Loucy (cell line): Measurements from ENCODE around the gene TENM3.

ENCODE experiments used
- H2AFZ ChIP-seq: fragments of 200-600 bp; sonication (generic); 2 replicates; pipeline ENCODE4 v1.6.0; 2016; ENCODE audit warnings: antibody characterized with exemption, mild to moderate bottlenecking, low read length, moderate library complexity
- H3F3A ChIP-seq: fragments of 200-600 bp; 2 replicates; pipeline ENCODE4 v1.6.0; 2016; ENCODE audit warnings: antibody characterized with exemption, low read depth, mild to moderate bottlenecking
- H3K27me3 ChIP-seq: fragments of 200-600 bp; sonication (generic); 2 replicates; pipeline ENCODE4 v1.6.1; 2014; ENCODE audit warnings: low read length, mild to moderate bottlenecking; ENCODE audit not compliant: insufficient read depth, poor library complexity, severe bottlenecking
- H3K36me3 ChIP-seq: fragments of 200-600 bp; sonication (generic); 2 replicates; pipeline ENCODE4 v1.6.1; 2016; ENCODE audit warnings: low read length; ENCODE audit not compliant: insufficient read depth
- H3K4me1 ChIP-seq: fragments of 200-600 bp; sonication (generic); 2 replicates; pipeline ENCODE4 v1.5.1; 2014; ENCODE audit warnings: low read length, mild to moderate bottlenecking; ENCODE audit not compliant: insufficient read depth, poor library complexity, severe bottlenecking
- H3K4me2 ChIP-seq: fragments of 200-600 bp; sonication (generic); 2 replicates; pipeline ENCODE4 v1.6.0; 2014; ENCODE audit warnings: antibody characterized with exemption, low read length, low read depth, mild to moderate bottlenecking; ENCODE audit not compliant: poor library complexity, severe bottlenecking
- H3K4me3 ChIP-seq: fragments of 200-600 bp; sonication (generic); 2 replicates; pipeline ENCODE4 v1.5.1; 2014; ENCODE audit warnings: low read length, mild to moderate bottlenecking, mixed read lengths; ENCODE audit not compliant: poor library complexity, severe bottlenecking
- H3K79me2 ChIP-seq: fragments of 200-600 bp; sonication (generic); 2 replicates; pipeline ENCODE4 v1.6.1; 2014; ENCODE audit warnings: low read length; ENCODE audit not compliant: insufficient read depth
- H3K9ac ChIP-seq: fragments of 200-600 bp; sonication (generic); 2 replicates; pipeline ENCODE4 v1.6.0; 2014; ENCODE audit warnings: mild to moderate bottlenecking, low read depth, low read length, moderate library complexity; ENCODE audit not compliant: poor library complexity, severe bottlenecking
- H3K9me2 ChIP-seq: fragments of 200-600 bp; sonication (generic); replicated peaks from 2 replicates; pipeline ENCODE4 v1.6.1; 2016; ENCODE audit warnings: low read depth, low read length, mixed read lengths
- H3K9me3 ChIP-seq: fragments of 200-600 bp; sonication (generic); 2 replicates; pipeline ENCODE4 v1.6.1; 2014; ENCODE audit warnings: mild to moderate bottlenecking, antibody characterized with exemption, low read length, low read depth; ENCODE audit not compliant: insufficient read depth
- H4K20me1 ChIP-seq: fragments of 200-600 bp; sonication (generic); 2 replicates; pipeline ENCODE4 v1.6.0; 2014; ENCODE audit warnings: antibody characterized with exemption, low read length, mild to moderate bottlenecking; ENCODE audit not compliant: insufficient read depth, poor library complexity, severe bottlenecking
- CTCF ChIP-seq: fragments of 200-600 bp; sonication (generic); conservative IDR thresholded peaks from 2 replicates; pipeline ENCODE4 v1.5.1; 2014; ENCODE audit warnings: mild to moderate bottlenecking, antibody characterized with exemption, low read length
- EZH2phosphoT487 ChIP-seq: fragments of 200-600 bp; IDR thresholded peaks from 2 replicates; pipeline ENCODE4 v1.6.1; 2018; ENCODE audit warnings: antibody characterized with exemption, mild to moderate bottlenecking, moderate library complexity, borderline replicate concordance

Gene TENM3

GRCh38 chr4:182465979-182466378 lies 222.8 kb downstream of the TENM3 start:
- Histone ChIP-seq H3K9me3 (no peaks in the 10 kb centered on the region), H4K20me1 (no peaks in the 10 kb centered on the region), H3K9ac (no peak overlapping the region), H3K4me2 (no peak overlapping the region), H3K4me1 (no peaks in the 10 kb centered on the region), H3K4me3 (no peak overlapping the region), H3K9me2 (no peaks in the 10 kb centered on the region), H3K27me3 (no peaks in the 10 kb centered on the region), H3K79me2 (no peaks in the 10 kb centered on the region), H3K36me3 (no peaks in the 10 kb centered on the region), H2AFZ (no peak overlapping the region), H3F3A (no peaks in the 10 kb centered on the region)
- TF ChIP-seq CTCF = no peak
- no peak for TF ChIP-seq EZH2phosphoT487

DNA sequence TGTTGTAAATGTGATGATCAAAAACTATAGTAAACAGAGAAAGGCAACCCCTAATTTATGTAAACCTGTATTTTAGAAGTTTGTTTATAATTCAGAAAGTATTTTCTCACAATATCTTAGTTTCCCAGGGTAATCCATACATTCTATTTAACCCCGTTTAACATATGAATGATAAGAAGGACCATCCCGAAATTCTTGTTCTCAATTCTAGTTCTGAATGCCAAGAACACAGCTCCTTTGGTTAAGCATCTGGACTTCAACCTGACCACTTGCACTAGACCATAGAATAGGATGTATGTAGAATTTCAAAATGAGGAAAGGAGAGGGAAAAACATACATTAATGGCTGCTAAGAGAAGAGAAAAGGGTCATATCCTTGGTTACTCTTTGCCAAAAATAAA lies 227.0 kb downstream of the TENM3 start:
- Histone ChIP-seq H3K27me3 (no peaks in the 10 kb centered on the region), H3K4me1 (no peaks in the 10 kb centered on the region), H3K9me3 (no peaks in the 10 kb centered on the region), H3K9ac (no peak overlapping the region), H3K4me2 (no peak overlapping the region), H3K79me2 (no peaks in the 10 kb centered on the region), H3K36me3 (no peaks in the 10 kb centered on the region), H3K4me3 (no peak overlapping the region), H3K9me2 (no peaks in the 10 kb centered on the region), H4K20me1 (no peaks in the 10 kb centered on the region), H2AFZ (no peak overlapping the region), H3F3A (no peaks in the 10 kb centered on the region)
- no peak for TF ChIP-seq EZH2phosphoT487
- TF ChIP-seq CTCF = no peak

DNA sequence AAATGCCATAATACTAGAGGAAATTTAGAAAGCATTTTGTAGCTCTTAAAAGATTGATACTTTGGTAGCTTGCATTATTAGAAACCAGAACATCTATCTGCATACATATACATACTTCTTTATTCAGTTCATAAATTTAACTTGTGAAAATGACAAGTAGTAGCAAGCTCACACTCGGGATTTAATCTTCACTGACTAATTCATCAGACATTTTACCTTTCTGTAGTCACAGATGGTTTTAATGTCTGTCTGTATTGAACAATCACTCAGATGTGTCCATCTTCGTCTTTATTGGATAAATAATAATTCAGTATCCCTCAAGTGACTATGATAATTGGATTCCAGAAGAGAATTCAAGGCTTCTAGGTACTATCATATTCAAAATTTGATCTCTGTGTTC lies 232.3 kb downstream of the TENM3 start:
- no peaks in the 10 kb centered on the region for H3K4me1 ChIP-seq
- H2AFZ ChIP-seq = no peak overlapping the region
- H3K4me2 ChIP-seq = no peak overlapping the region
- H3K9me3 ChIP-seq = no peaks in the 10 kb centered on the region
- no peak for TF ChIP-seq CTCF
- TF ChIP-seq EZH2phosphoT487 = no peak
- no peaks in the 10 kb centered on the region for H3K9me2 ChIP-seq
- no peak overlapping the region for H3K9ac ChIP-seq
- no peak overlapping the region for H3K4me3 ChIP-seq
- H3K79me2 ChIP-seq = no peaks in the 10 kb centered on the region
- H3K36me3 ChIP-seq = no peaks in the 10 kb centered on the region
- no peaks in the 10 kb centered on the region for H4K20me1 ChIP-seq
- H3K27me3 ChIP-seq = no peaks in the 10 kb centered on the region
- H3F3A ChIP-seq = no peaks in the 10 kb centered on the region
